ENCODE results near the gene C10orf62.

The C10orf62 gene

DNA sequence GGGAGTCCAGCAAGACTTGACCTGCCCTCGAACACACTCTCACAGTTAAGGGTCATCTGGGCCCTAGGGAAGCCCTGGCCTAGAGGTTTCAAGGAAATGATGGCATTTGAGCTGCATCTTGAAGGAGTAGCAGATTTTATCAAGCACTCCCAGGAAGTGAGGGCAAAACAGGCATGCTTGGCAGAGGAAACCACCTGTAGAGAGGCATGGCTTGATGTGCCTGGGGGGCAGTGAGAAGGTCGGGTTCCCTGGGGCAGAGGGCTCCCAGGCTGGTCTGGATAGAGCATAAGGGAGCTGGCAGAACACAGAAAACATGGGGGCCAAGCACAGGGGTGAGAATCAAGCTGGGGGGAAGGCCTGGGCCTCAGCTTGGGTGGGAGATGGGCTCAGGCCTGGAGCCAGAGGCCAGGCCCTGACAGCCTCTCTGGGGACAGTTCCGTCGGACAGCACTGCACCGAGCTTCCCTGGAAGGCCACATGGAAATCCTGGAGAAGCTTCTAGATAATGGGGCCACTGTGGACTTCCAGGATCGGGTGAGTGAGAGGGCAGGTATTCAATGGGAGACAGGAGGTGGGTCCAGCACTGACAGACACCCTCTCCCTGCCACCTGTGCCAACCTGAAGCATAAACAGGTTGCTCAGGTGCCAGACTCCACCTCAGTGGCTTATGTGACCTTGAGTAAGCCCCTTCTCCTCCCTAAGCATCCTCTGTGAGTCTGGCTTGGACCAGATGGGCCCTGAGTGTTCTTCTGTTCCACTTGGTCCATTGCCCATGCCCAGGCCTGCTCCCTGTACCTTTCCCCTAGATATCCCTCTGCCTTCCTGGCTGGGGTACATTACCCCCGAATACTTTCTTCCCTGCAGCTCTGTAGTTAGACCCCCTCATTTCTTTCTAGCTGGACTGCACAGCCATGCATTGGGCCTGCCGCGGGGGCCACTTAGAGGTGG, 8.8 kb upstream of the C10orf62 start:
- in situ Hi-C loops (cut with HindIII; ENCODE audit: low pct_ligation_motif_present, low pct_unique_long_range_greater_than_20kb, low sequenced_read_pairs), result no loop called here
- DNase-seq, result no peak

DNA sequence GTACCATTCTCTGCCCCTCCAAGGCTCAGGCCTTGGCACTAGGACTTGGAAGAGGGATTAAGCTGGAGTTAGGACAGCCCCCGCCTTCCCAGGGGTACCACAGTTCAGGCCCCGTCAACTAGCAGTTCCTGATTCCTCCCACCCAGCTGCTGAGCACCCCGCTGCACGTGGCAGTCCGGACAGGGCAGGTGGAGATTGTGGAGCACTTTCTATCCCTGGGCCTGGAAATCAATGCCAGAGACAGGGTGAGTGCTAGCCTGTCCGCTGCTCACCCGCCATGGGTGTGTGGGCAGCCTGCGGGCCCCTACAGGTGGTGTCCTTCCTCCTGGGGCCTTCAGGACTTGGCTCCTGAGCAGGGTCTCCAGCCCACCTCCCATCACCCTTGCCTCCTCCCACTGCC, 7.4 kb upstream of the C10orf62 start:
- DNase-seq, result no peak
- in situ Hi-C loops (cut with HindIII; ENCODE audit: low pct_ligation_motif_present, low pct_unique_long_range_greater_than_20kb, low sequenced_read_pairs), result no loop called here

DNA sequence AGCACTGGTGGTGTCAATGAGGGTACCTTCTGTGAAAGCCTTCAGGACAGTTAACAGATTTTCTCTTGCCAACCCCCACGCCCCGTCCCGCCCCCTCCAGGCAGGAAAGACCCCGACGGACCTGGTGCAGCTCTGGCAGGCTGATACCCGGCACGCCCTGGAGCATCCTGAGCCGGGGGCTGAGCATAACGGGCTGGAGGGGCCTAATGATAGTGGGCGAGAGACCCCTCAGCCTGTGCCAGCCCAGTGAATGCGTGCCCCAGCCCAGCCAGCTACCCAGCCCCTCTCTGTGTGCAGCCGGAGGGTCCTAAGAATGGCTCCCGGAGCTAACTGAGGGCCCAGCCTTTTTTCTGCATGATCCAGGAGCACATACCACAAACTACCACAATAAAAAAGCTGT, 6.0 kb upstream of the C10orf62 start:
- DNase-seq, result no peak
- in situ Hi-C loops (cut with HindIII; ENCODE audit: low pct_ligation_motif_present, low pct_unique_long_range_greater_than_20kb, low sequenced_read_pairs), result no loop called here

DNA sequence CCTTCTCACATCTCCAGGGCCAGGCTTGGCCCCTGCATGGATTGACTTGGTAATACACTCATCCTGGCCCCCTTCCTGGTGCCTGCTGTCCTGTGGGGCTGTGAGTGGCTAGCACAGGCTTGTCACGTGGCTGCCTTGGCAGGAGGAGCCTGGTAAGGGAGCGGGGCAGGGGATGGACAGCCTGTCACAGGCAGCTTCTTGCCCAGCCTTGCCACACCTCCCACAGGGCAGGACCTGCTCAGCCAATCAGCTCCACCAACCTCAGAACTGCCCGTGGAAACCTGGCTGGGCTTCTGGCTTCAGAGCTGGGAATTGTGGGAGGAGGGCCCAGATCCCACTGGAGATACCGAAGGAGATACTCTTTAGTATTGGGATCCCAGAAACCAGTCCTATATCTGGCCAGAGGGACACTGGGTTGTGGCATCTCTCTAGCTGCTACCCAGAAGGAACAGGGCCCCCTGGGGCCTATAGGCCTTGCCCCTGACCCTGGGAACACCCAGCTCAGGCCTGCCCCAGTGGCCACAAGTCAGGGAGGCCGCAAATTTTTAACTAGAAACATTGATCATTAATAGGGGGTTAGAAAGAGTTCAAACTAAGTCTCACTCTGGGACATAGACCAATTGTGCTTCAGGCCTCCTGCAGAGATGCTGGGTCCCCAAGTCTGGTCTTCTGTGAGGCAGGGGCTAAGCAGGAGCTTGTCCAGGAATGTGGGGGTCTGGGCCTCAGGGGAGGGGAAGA, 5.3 kb upstream of the C10orf62 start, which contains the start of gene HOGA1:
HOGA1 (plus strand) TSS at position 330 of the 738 bp plus-strand sequence; CDS start at position 645, 315 bp downstream.
- in situ Hi-C loops (cut with HindIII; ENCODE audit: low pct_ligation_motif_present, low pct_unique_long_range_greater_than_20kb, low sequenced_read_pairs), result no loop called here
- DNase-seq, result peak; percentile 99

DNA sequence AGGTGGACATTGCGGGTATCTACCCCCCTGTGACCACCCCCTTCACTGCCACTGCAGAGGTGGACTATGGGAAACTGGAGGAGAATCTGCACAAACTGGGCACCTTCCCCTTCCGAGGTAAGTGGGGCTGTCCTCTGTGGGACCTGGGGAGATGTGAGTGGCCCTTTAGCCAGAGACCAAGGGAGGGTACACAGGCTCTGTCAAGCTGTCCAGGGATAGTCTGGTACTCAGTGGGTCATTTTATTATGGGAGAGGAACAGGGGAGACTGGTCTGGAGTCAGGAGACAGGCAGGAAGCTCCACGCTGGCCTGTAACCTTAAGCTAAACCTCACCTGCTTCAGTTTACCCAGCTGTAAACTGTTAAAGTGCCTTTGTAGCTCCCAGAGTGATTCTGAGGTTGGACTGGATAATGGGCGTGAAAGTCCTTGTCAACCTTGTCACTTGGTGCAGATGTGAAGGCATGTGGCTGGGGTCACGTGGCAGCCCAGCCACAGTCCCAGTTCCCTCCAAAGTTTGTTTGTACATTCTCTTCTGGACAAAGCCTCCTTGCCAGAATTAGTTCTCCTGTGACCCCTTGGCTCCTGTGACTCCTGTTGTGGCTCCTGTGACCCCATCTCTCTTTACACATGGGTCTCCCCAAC, 4.6 kb upstream of the C10orf62 start:
- in situ Hi-C loops (cut with HindIII; ENCODE audit: low pct_ligation_motif_present, low pct_unique_long_range_greater_than_20kb, low sequenced_read_pairs), result no loop called here
- DNase-seq, result no peak

DNA sequence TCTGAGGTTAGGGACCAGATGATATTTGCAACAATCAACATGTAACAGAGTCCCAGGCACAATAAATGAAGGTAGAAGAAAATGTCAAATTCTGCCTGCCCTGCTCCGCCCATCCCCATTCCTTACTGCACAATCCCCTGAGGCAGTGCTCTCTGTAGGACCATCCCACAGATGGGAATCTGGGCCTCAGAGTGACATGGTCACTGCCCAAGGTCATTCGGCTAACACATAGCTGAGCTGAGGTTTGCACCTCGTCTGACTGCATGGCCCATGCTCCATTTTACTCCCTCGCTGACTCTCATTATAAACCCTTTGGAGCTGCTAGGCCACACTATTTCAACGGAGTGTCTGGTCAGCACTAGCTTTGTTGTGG, 4.1 kb upstream of the C10orf62 start:
- DNase-seq, result peak; percentile 31
- in situ Hi-C loops (cut with HindIII; ENCODE audit: low pct_ligation_motif_present, low pct_unique_long_range_greater_than_20kb, low sequenced_read_pairs), result no loop called here

DNA sequence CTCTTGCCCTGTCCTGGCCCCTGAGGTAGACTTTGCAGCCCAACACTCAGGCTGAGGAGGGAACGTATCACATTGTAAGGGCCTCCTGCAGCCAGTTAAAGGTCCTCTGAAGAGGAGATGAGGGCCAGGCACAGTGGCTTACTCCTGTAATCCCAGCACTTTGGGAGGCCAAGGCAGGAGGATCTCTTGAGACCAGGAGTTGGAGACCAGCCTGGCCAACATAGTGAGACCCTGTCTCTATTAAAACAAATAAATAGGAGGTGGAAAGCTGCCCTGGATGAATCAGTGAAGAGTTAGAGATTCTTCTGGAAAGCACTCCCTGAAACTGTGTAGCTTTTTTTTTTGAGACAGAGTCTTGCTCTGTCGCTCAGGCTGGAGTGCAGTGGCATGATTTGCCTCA, 2.3 kb upstream of the C10orf62 start:
- DNase-seq, result no peak
- in situ Hi-C loops (cut with HindIII; ENCODE audit: low pct_ligation_motif_present, low pct_unique_long_range_greater_than_20kb, low sequenced_read_pairs), result no loop called here

DNA sequence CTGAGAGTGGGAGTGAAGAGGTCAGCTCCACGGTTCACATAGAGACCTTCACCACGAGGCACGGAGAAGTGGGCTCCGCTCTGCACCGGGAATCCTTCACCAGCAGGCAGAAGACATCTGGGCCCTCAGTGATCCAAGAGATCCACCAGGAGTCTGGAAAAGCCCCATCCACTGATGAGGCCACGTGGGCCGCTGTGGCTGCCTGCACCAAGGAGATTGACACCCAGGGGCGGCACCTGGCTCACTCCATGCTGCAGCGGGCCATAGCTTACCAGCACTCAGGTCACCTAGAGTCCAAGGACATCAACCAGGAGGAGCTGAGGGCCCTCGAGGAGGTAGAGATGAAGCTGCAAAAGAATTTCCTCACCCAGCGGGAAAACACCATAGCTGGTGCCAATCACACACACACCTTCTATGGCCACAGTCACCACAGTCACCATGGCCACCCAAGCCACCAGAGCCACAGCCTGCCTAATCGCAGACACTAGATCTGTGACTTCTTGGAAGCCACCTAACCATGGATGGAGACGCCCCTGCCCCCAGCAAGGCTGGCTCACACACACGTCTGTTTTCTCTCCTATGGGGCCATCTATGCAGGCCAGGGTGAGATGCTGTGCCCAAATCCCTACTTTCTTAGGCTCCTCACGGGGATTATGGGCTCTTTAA, 694 bp downstream of the C10orf62 start:
- in situ Hi-C loops (cut with HindIII; ENCODE audit: low pct_ligation_motif_present, low pct_unique_long_range_greater_than_20kb, low sequenced_read_pairs), result no loop called here

DNA sequence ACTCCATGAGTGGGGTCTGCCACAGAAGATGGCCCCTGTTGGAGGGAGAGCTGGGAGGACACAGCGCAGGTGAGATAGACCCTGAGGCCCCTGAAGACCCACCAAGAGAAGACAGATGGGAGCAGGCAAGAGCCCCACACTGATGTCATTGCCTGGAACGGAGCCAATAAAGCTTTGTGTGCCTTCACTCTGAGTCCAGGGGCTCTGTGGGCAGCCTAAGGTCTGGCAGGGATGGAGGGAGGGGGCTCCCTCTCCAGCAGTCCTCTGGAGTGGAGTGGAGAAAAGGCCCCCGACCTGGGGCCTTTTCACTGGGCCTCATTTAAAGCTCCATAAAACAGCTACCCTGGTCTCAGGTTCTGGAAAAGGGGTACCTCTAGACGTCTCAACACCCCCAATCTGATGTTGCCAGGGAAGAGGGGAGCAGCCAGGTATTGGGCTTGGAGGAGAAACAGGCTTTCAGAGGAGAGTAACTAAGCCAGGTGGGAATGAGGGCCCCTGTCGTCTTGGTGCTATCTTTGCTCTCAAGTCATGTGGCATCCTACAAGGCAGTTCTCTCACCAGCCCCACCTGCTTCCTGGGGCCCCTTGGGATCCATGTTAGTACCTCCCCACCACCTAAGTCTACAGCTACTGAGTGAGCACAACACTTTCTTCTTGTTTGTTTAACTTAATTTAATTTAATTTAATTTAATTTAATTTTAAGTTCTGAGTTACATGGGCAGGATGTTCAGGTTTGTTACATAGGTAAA, 1.4 kb downstream of the C10orf62 start:
- no peak for DNase-seq
- in situ Hi-C loops (cut with HindIII; ENCODE audit: low pct_ligation_motif_present, low pct_unique_long_range_greater_than_20kb, low sequenced_read_pairs), result no loop called here

More for the DNA sequence above, 694 bp downstream of the C10orf62 start:
- no peak for DNase-seq

DNA sequence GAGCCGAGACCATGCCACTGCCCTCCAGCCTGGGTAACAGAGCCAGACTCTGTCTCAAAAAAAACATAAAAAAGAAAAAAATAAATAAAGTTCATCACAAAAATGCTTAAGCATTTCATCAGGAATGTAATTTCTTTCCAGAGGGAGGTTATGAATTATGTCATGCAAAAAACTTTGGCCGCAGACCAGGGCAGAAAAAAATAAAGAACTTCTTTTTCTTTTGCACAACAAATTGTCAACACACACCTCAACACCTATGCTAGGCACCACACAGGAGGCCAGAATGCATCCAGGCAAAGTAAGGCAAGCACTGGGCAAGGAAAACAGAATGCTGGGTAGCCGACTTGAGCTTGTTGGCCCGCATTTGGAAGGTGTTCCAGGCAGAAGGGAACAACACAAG, 3.9 kb downstream of the C10orf62 start:
- in situ Hi-C loops (cut with HindIII; ENCODE audit: low pct_ligation_motif_present, low pct_unique_long_range_greater_than_20kb, low sequenced_read_pairs), result no loop called here
- no peak for DNase-seq

DNA sequence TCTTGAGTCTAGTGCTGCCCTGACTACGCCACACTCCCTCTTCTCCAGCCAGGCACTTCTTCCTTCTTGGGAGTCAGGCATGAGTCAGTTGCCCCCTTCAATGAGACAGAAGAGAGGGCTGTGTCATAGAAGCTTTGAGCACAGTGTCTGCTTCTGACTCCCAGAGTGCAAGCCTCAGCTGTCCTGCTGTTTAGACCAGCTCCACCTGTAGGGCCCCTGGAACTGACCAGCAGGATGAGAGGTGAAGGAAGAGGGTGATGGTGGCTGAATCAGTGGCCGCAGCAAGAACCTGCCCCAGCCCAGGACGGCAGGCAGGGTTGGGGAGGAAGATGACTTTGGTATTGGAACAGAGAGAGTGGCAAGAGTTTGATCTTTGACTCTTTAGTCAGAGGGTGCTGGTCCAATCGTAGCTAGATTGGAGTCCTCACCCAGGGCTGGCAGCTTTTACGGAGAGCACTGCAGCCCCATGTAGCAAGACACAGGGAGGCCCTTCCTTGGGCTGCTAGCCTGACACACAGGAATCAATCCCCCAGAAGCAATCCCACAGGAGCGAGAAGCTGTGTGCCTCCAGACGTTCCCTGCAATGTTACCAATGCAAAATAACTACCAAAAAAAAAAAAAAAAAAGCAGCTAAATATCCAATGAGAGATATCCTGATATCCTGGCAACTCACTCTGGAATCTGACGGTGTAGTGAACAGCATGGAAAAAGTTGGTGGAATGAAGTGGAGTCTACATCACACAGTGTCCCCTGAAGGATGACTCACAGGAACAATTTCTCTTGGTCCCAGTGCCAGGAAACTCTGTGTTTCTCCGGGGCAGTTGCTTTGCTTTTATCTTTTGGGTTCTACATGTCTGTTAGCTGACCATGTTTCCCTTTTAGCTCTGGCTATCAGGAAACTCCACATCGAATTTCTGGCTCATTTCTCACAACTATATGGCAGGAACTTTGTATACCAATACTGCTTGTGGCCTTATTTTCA, 6.9 kb downstream of the C10orf62 start:
- in situ Hi-C loops (cut with HindIII; ENCODE audit: low pct_ligation_motif_present, low pct_unique_long_range_greater_than_20kb, low sequenced_read_pairs), result no loop called here
- peak; percentile 89 for DNase-seq

DNA sequence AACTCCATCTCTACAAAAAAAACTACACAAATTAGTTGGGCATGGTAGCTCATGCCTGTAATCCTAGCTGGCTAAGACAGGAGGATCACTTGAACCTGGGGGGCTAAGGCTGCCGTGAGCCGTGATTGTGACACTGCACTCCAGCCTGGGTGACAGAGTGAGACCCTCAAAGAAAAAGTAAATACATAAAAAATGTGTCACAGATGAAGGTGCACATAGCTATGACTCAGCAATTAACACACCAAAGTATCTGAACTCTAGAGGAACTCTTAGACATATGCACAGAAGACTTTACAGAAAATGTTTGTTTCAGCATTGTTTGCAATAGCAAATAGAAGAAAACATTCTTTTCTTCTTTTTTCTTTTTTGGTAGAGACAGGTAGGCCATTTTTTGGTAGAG, 8.3 kb downstream of the C10orf62 start:
- in situ Hi-C loops (cut with HindIII; ENCODE audit: low pct_ligation_motif_present, low pct_unique_long_range_greater_than_20kb, low sequenced_read_pairs), result no loop called here
- no peak for DNase-seq

DNA sequence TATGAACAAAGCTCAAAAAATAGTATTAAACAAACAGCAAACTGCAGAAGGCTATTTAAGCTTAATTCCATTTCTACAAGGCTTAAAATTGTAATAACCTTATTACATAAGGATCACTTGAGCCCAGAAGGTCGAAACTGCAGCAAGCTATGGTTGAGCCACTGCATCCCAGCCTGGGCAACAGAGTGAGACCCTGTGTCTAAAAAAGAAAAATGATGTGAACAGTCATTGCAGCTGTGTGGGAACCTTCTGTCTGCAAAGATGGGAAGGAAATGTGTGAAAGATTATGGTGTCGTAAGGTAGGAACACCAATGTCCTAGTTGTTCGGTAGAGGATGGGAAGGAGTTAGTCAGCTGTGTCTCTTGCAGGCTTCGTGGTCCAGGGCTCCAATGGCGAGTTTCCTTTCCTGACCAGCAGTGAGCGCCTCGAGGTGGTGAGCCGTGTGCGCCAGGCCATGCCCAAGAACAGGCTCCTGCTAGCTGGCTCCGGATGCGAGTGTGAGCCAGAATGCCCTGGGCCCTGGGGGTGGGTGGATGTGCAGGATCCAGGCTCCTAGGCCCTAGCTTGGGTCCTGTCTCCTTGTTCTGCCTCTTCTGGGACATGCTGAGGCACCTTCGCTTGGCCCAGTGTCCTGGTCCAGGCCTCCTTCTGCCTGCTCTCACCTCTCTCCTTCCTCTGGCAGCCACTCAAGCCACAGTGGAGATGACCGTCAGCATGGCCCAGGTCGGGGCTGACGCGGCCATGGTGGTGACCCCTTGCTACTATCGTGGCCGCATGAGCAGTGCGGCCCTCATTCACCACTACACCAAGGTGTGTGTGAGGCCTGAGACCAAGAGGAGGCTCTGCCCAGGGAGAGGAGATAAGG, 9.1 kb downstream of the C10orf62 start:
- in situ Hi-C loops (cut with HindIII; ENCODE audit: low pct_ligation_motif_present, low pct_unique_long_range_greater_than_20kb, low sequenced_read_pairs), result no loop called here
- no peak for DNase-seq

DNA sequence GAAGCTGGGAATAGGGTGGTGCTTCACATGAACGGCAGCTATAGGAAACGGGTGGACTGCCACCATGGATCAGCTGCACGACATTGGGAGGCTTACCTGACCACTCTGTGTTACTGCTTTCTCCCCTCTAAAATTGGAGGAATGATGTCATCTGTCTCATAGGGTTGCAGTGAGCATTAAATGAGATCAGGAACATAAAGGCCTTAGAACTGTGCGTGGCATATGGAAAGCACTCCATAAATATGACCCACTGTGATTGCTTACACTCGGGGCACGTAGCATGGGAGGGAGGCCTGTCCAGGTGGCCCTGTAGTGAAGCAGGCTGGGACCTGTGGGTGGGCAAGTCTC, 9.7 kb downstream of the C10orf62 start:
- DNase-seq, result no peak
- in situ Hi-C loops (cut with HindIII; ENCODE audit: low pct_ligation_motif_present, low pct_unique_long_range_greater_than_20kb, low sequenced_read_pairs), result no loop called here

DNA sequence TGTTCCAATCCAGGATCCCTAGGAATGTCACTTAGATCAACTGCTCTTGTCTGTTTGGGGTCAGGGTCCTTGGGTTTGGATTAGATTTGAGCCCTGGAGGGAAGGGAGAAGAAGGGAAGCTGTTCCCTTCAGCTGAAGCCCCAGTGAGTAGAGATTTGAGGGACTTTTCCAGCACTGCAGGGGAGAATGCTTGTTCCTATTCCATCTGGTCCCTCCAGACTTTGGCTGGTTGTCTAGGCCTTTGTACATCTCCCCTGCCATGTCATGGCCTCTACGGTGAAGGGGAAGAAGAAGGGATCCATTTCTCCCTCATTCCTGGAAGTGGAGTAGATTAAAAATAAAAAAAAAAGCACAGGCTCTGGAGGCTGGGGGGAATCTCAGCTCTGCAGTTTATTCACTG, 11.1 kb downstream of the C10orf62 start:
- no peak for DNase-seq
- in situ Hi-C loops (cut with HindIII; ENCODE audit: low pct_ligation_motif_present, low pct_unique_long_range_greater_than_20kb, low sequenced_read_pairs), result no loop called here

All from ACHN (cell line).